HK-2 (cell line): ENCODE results near the gene STK32B.

Source experiments
- DNase-seq: peaks from one replicate; pipeline ENCODE4 v3.0.0-alpha.2; 2018; ENCODE audit not compliant: unreplicated experiment

The STK32B gene

GRCh38 chr4:5391492-5391891, 340.2 kb downstream of the STK32B start:
- no peak for DNase-seq

- DNase-seq: no peak
Measured at GRCh38 chr4:5393911-5394513, 342.7 kb downstream of the STK32B start.

GRCh38 chr4:5395781-5396180, 344.5 kb downstream of the STK32B start:
- no peak for DNase-seq

- no peak for DNase-seq
Measured at GRCh38 chr4:5398056-5398455, 346.8 kb downstream of the STK32B start.

GRCh38 chr4:5399124-5399523, 347.8 kb downstream of the STK32B start:
- no peak for DNase-seq

- no peak for DNase-seq
Measured at GRCh38 chr4:5399790-5400421, 348.6 kb downstream of the STK32B start.

GRCh38 chr4:5403746-5404497, 352.6 kb downstream of the STK32B start:
- DNase-seq: no peak

GRCh38 chr4:5409237-5409636, 358.0 kb downstream of the STK32B start:
- DNase-seq: no peak

GRCh38 chr4:5409972-5410618, 358.8 kb downstream of the STK32B start:
- DNase-seq: no peak

GRCh38 chr4:5412296-5412695, 361.0 kb downstream of the STK32B start:
- no peak for DNase-seq

- no peak for DNase-seq
Measured at GRCh38 chr4:5412751-5413150, 361.5 kb downstream of the STK32B start.

- no peak for DNase-seq
Measured at GRCh38 chr4:5416637-5417036, 365.4 kb downstream of the STK32B start.

GRCh38 chr4:5420266-5420665, 369.0 kb downstream of the STK32B start:
- DNase-seq: no peak

- no peak for DNase-seq
Measured at GRCh38 chr4:5421416-5421815, 370.1 kb downstream of the STK32B start.

GRCh38 chr4:5422195-5422594, 370.9 kb downstream of the STK32B start:
- no peak for DNase-seq

GRCh38 chr4:5423670-5424069, 372.4 kb downstream of the STK32B start:
- no peak for DNase-seq

- no peak for DNase-seq
Measured at GRCh38 chr4:5424211-5424610, 372.9 kb downstream of the STK32B start.

- no peak for DNase-seq
Measured at GRCh38 chr4:5424901-5425300, 373.6 kb downstream of the STK32B start.

GRCh38 chr4:5429747-5430146, 378.5 kb downstream of the STK32B start:
- DNase-seq: no peak

GRCh38 chr4:5433196-5433595, 381.9 kb downstream of the STK32B start:
- no peak for DNase-seq

- no peak for DNase-seq
Measured at GRCh38 chr4:5435201-5435600, 383.9 kb downstream of the STK32B start.

- DNase-seq: no peak
Measured at GRCh38 chr4:5435823-5436222, 384.5 kb downstream of the STK32B start.
